Panc1 (cell line): Measurements from ENCODE around the gene TMPRSS3. TPM values are rescaled to one million over a fixed set of nuclear protein-coding genes. Genes with fewer than 3 reads are reported as not detected.

Experiments
- ATAC-seq: fragments of 200-7000 bp; cut with Tn5 transposase; 2 replicates; pipeline ENCODE4 v1.9.1; 2020; ENCODE audit warnings: mild to moderate bottlenecking, moderate library complexity
- BruUV-seq: library from RNA; stranded (reverse); fragments of 400-500 nt; replicated peaks from 2 replicates; lab custom pipeline; 2021; lab: Mats Ljungman, UMichigan
- CTCF ChIA-PET: fragments of 300-600 bp; sonication (Branson Sonifier 250); formaldehyde crosslinking; loops from one replicate; lab custom pipeline; 2022; ENCODE audit warnings: antibody characterized with exemption; lab: Charles Lee
- POLR2A ChIA-PET: fragments of 300-600 bp; sonication (Branson Sonifier 250); formaldehyde crosslinking; loops from one replicate; lab custom pipeline; 2022; ENCODE audit warnings: antibody characterized with exemption; lab: Charles Lee
- DNase-seq: peaks from one replicate; pipeline ENCODE4 v3.0.0-alpha.2; 2010; ENCODE audit warnings: low read depth, low spot score
- H3K27ac ChIP-seq: 2 replicates; pipeline ENCODE4 v1.5.1; 2011; ENCODE audit warnings: mild to moderate bottlenecking, low read length, inconsistent platforms
- H3K27me3 ChIP-seq: fragments of 200-500 bp; sonication (Bioruptor generic); 2 replicates; pipeline ENCODE4 v1.6.0; 2014; ENCODE audit warnings: low read length, inconsistent platforms; ENCODE audit not compliant: control insufficient read depth, insufficient read depth
- H3K36me3 ChIP-seq: fragments of 200-500 bp; sonication (Bioruptor generic); 2 replicates; pipeline ENCODE4 v1.5.1; 2014; ENCODE audit warnings: inconsistent platforms, mild to moderate bottlenecking, low read length, moderate library complexity; ENCODE audit not compliant: control insufficient read depth, insufficient read depth
- H3K4me1 ChIP-seq: 2 replicates; pipeline ENCODE4 v1.5.1; 2011; ENCODE audit warnings: inconsistent platforms, mild to moderate bottlenecking, low read length, moderate library complexity; ENCODE audit not compliant: control insufficient read depth, insufficient read depth
- H3K4me3 ChIP-seq, 2 experiments: 2 replicates each; pipeline ENCODE4 v1.5.1; 2011 to 2012; ENCODE audit warnings: low read depth in 2 of 2, low read length in 2 of 2, mild to moderate bottlenecking in 2 of 2, inconsistent platforms in 1 of 2, moderate library complexity in 1 of 2
- H3K9me3 ChIP-seq: fragments of 200-500 bp; sonication (Bioruptor generic); 2 replicates; pipeline ENCODE4 v1.5.1; 2014; ENCODE audit warnings: low read depth, mild to moderate bottlenecking, inconsistent platforms, low read length, moderate library complexity; ENCODE audit not compliant: control insufficient read depth, insufficient read depth
- POLR2AphosphoS5 ChIP-seq: IDR thresholded peaks from 2 replicates; pipeline ENCODE4 v1.6.1; 2012; ENCODE audit warnings: mild to moderate bottlenecking, low read depth, low read length, moderate library complexity
- SIN3A ChIP-seq: IDR thresholded peaks from 2 replicates; pipeline ENCODE4 v1.6.1; 2012; ENCODE audit warnings: low read depth, mild to moderate bottlenecking, low read length, moderate library complexity, borderline replicate concordance; ENCODE audit not compliant: insufficient read depth
- TCF7L2 ChIP-seq: IDR thresholded peaks from 2 replicates; pipeline ENCODE4 v1.6.1; 2011; ENCODE audit warnings: mild to moderate bottlenecking, low read depth, low read length, inconsistent platforms
- in situ Hi-C: cut with HindIII; loops from 2 replicates; pipeline ENCODE4 v1.10.0; 2016; ENCODE audit warnings: low sequenced_read_pairs, low pct_unique_long_range_greater_than_20kb
- intact Hi-C: fragments of 100-400 bp; cut with micrococcal nuclease; formaldehyde crosslinking; loops from one replicate; pipeline ENCODE4 v1.10.0; 2022; ENCODE audit not compliant: unreplicated experiment
- total RNA-seq: library from RNA; stranded (reverse); gene quantifications from one replicate; pipeline ENCODE4 v1.2.1, GENCODE V29; 2021; ENCODE audit not compliant: unreplicated experiment
- TF ChIP-seq, protein P1 (sequence below): fragments of 450-650 bp; IDR thresholded peaks from 2 replicates; pipeline ENCODE4 v1.5.1; 2017; ENCODE audit warnings: mild to moderate bottlenecking
- TF ChIP-seq, protein P2 (sequence below), 2 experiments: IDR thresholded peaks; 2 replicates each; pipeline ENCODE4 v1.6.1; 2011 to 2012; ENCODE audit warnings: low read depth in 2 of 2, control low read depth in 1 of 2, low read length in 1 of 2, mild to moderate bottlenecking in 1 of 2, moderate library complexity in 1 of 2; ENCODE audit not compliant: insufficient read depth in 1 of 2

TMPRSS3 gene
- total RNA-seq, 1 experiment from 2014 or later: not detected

- TF ChIP-seq TCF7L2 (no peak), POLR2AphosphoS5 (no peak), SIN3A (no peak)
- TF ChIP-seq, protein P1, sequence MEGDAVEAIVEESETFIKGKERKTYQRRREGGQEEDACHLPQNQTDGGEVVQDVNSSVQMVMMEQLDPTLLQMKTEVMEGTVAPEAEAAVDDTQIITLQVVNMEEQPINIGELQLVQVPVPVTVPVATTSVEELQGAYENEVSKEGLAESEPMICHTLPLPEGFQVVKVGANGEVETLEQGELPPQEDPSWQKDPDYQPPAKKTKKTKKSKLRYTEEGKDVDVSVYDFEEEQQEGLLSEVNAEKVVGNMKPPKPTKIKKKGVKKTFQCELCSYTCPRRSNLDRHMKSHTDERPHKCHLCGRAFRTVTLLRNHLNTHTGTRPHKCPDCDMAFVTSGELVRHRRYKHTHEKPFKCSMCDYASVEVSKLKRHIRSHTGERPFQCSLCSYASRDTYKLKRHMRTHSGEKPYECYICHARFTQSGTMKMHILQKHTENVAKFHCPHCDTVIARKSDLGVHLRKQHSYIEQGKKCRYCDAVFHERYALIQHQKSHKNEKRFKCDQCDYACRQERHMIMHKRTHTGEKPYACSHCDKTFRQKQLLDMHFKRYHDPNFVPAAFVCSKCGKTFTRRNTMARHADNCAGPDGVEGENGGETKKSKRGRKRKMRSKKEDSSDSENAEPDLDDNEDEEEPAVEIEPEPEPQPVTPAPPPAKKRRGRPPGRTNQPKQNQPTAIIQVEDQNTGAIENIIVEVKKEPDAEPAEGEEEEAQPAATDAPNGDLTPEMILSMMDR: no peak
- TF ChIP-seq, protein P2, sequence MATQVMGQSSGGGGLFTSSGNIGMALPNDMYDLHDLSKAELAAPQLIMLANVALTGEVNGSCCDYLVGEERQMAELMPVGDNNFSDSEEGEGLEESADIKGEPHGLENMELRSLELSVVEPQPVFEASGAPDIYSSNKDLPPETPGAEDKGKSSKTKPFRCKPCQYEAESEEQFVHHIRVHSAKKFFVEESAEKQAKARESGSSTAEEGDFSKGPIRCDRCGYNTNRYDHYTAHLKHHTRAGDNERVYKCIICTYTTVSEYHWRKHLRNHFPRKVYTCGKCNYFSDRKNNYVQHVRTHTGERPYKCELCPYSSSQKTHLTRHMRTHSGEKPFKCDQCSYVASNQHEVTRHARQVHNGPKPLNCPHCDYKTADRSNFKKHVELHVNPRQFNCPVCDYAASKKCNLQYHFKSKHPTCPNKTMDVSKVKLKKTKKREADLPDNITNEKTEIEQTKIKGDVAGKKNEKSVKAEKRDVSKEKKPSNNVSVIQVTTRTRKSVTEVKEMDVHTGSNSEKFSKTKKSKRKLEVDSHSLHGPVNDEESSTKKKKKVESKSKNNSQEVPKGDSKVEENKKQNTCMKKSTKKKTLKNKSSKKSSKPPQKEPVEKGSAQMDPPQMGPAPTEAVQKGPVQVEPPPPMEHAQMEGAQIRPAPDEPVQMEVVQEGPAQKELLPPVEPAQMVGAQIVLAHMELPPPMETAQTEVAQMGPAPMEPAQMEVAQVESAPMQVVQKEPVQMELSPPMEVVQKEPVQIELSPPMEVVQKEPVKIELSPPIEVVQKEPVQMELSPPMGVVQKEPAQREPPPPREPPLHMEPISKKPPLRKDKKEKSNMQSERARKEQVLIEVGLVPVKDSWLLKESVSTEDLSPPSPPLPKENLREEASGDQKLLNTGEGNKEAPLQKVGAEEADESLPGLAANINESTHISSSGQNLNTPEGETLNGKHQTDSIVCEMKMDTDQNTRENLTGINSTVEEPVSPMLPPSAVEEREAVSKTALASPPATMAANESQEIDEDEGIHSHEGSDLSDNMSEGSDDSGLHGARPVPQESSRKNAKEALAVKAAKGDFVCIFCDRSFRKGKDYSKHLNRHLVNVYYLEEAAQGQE (IDR thresholded peaks at IDR 0.05; ENCODE audit: insufficient read depth in 1 of 2, low read depth in 2 of 2, low read length in 1 of 2): no peak
- DNase-seq (no peak), ATAC-seq (no peak)
- no peak overlapping the region for H3K27ac ChIP-seq
- intact Hi-C loops (no loop called here), in situ Hi-C loops (no loop called here)
- no peaks in the 10 kb centered on the region for H3K4me1 ChIP-seq
- no peaks in the 10 kb centered on the region for H3K36me3 ChIP-seq
- ChIA-PET CTCF (no interaction called here), POLR2A (no interaction called here)
- no peaks in the 10 kb centered on the region; the same call in 1 of the 2 replicates for H3K27me3 ChIP-seq
- H3K9me3 ChIP-seq: no peaks in the 10 kb centered on the region
- H3K4me3 ChIP-seq: no peak overlapping the region
- BruUV-seq: no TSS peak
These were observed 29.7 kb upstream of the TMPRSS3 start for GRCh38 chr21:42425591-42425990.

- ATAC-seq (no peak), DNase-seq (no peak)
- Histone ChIP-seq H3K4me3 (no peak overlapping the region), H3K27me3 (no peaks in the 10 kb centered on the region; the same call in 1 of the 2 replicates), H3K4me1 (no peaks in the 10 kb centered on the region), H3K27ac (no peak overlapping the region), H3K9me3 (no peaks in the 10 kb centered on the region), H3K36me3 (no peaks in the 10 kb centered on the region)
- CTCF ChIA-PET: no interaction called here
- POLR2A ChIA-PET: no interaction called here
- no peak for TF ChIP-seq SIN3A
- TF ChIP-seq POLR2AphosphoS5: no peak
- TF ChIP-seq TCF7L2: no peak
- TF ChIP-seq, protein P2 (IDR thresholded peaks at IDR 0.05; ENCODE audit: insufficient read depth in 1 of 2, low read depth in 2 of 2, low read length in 1 of 2): no peak
- TF ChIP-seq, protein P1: no peak
- in situ Hi-C loops (no loop called here), intact Hi-C loops (no loop called here)
- BruUV-seq: no TSS peak
These were observed 29.2 kb upstream of the TMPRSS3 start for GRCh38 chr21:42424914-42425541.
